Urothelium cell line (cell line): ENCODE measurements around the gene MANF.
"Not testable (repeated sequence)": the region's sequence is repeated elsewhere in the genome, so short reads cannot be mapped to it uniquely, and the experiment has no call there.

Source experiments
- DNase-seq: peaks from one replicate; pipeline ENCODE4 v3.0.0; 2011; ENCODE audit warnings: low spot score, mixed read lengths
- FAIRE-seq: peaks from 2 replicates; lab custom pipeline; 2011; peaks lifted over from hg19 to GRCh38; lab: Jason Lieb, UNC

MANF gene

GRCh38 chr3:51371943-51372557 is 13.0 kb upstream of the MANF start:
- no peak for FAIRE-seq

GRCh38 chr3:51373658-51374421 is 11.3 kb upstream of the MANF start:
- no peak for FAIRE-seq
- no peak for DNase-seq

More at GRCh38 chr3:51371943-51372557, 13.0 kb upstream of the MANF start:
- DNase-seq = peak; percentile 56

GRCh38 chr3:51374456-51374855 is 10.6 kb upstream of the MANF start:
- no peak for FAIRE-seq
- no peak for DNase-seq

- FAIRE-seq (no peak), DNase-seq (no peak)
These were observed 10.0 kb upstream of the MANF start for GRCh38 chr3:51375136-51375535.

GRCh38 chr3:51375571-51375970 is 9.5 kb upstream of the MANF start:
- no peak for DNase-seq

GRCh38 chr3:51378065-51378464 is 7.0 kb upstream of the MANF start:
- FAIRE-seq (no peak), DNase-seq (no peak)

More at GRCh38 chr3:51375571-51375970, 9.5 kb upstream of the MANF start:
- FAIRE-seq = no peak

- DNase-seq = no peak
- no peak for FAIRE-seq
These were observed 6.4 kb upstream of the MANF start for GRCh38 chr3:51378726-51379125.

GRCh38 chr3:51379301-51379700 is 5.8 kb upstream of the MANF start:
- DNase-seq (no peak), FAIRE-seq (no peak)

- DNase-seq = no peak
- no peak for FAIRE-seq
These were observed 5.2 kb upstream of the MANF start for GRCh38 chr3:51379746-51380455.

GRCh38 chr3:51380601-51381332 is 4.3 kb upstream of the MANF start:
- no peak for FAIRE-seq
- no peak for DNase-seq

GRCh38 chr3:51381333-51381705 is 3.8 kb upstream of the MANF start:
- no peak for DNase-seq
- no peak for FAIRE-seq

- DNase-seq (no peak), FAIRE-seq (no peak)
These were observed 2.9 kb upstream of the MANF start for GRCh38 chr3:51382076-51382745.

GRCh38 chr3:51382947-51383578 is 2.0 kb upstream of the MANF start:
- DNase-seq = no peak
- FAIRE-seq = no peak

GRCh38 chr3:51384055-51384725 is 901 bp upstream of the MANF start:
- FAIRE-seq = peak; percentile 55
- DNase-seq = peak; percentile 41

GRCh38 chr3:51385621-51386091 is 565 bp downstream of the MANF start:
- DNase-seq (no peak), FAIRE-seq (no peak)

GRCh38 chr3:51386159-51386851 is 1.2 kb downstream of the MANF start:
- no peak for FAIRE-seq

GRCh38 chr3:51386852-51387229 is 1.8 kb downstream of the MANF start:
- no peak for FAIRE-seq

More at GRCh38 chr3:51386159-51386851, 1.2 kb downstream of the MANF start:
- no peak for DNase-seq

GRCh38 chr3:51387281-51387680 is 2.2 kb downstream of the MANF start:
- not testable (repeated sequence) for FAIRE-seq, DNase-seq

More at GRCh38 chr3:51386852-51387229, 1.8 kb downstream of the MANF start:
- DNase-seq = no peak
